AG10803 (cell line): ENCODE measurements around the gene CD248.

Experiments
- DNase-seq: peaks from one replicate; pipeline ENCODE4 v3.0.0; 2010; ENCODE audit warnings: low read depth
- H3K4me3 ChIP-seq: 2 replicates; pipeline ENCODE4 v1.5.1; 2011; ENCODE audit warnings: mild to moderate bottlenecking, low read length, control low read depth
- TF ChIP-seq, protein P1 (sequence below): conservative IDR thresholded peaks from 2 replicates; pipeline ENCODE4 v1.5.1; 2011; ENCODE audit warnings: mild to moderate bottlenecking, low read length, control low read depth, inconsistent platforms

CD248 gene

DNA sequence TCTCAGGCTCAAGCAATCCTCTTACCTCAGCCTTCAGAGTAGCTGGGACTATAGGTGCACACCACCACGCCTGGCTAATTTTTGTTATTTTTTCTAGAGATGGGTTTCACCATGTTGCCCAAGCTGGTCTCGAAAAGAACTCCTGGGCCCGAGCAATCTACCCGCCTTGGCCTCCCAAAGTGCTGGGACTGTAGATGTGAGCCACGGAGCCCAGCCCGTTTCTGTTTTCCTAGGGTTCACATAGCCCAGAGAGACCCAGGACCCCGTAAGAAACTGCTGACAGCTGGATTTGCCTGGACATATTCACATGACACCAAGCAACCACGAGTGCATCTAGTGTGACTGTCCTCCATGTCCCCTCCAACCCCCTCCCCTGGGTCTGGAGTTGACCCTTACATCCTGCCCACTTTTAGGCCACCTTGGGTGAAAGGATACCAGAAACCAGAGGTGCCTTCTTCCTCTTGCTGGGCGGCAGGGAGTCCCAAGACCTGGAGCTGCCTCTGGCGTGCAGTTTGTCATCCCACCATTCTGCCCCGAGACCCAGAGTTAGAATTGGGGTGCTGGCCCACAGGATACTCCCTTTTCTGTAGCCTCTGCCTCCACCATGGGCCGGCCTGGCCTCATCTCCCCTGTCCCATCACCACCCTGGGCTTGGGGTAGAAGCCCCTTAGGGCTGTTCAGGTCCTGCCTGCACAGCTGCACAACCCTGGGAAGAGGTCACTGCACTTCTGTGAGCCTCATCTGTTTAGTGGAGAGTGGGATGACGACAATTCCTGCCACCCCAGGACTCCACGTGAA, 23.0 kb upstream of the CD248 start:
- no peak for DNase-seq
- TF ChIP-seq, protein P1, sequence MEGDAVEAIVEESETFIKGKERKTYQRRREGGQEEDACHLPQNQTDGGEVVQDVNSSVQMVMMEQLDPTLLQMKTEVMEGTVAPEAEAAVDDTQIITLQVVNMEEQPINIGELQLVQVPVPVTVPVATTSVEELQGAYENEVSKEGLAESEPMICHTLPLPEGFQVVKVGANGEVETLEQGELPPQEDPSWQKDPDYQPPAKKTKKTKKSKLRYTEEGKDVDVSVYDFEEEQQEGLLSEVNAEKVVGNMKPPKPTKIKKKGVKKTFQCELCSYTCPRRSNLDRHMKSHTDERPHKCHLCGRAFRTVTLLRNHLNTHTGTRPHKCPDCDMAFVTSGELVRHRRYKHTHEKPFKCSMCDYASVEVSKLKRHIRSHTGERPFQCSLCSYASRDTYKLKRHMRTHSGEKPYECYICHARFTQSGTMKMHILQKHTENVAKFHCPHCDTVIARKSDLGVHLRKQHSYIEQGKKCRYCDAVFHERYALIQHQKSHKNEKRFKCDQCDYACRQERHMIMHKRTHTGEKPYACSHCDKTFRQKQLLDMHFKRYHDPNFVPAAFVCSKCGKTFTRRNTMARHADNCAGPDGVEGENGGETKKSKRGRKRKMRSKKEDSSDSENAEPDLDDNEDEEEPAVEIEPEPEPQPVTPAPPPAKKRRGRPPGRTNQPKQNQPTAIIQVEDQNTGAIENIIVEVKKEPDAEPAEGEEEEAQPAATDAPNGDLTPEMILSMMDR: no peak

GRCh38 chr11:66339162-66339675, 22.4 kb upstream of the CD248 start:
- TF ChIP-seq, protein P1: no peak
- H3K4me3 ChIP-seq: no peak overlapping the region
- DNase-seq: no peak

More for the DNA sequence above, 23.0 kb upstream of the CD248 start:
- H3K4me3 ChIP-seq: no peak overlapping the region

DNA sequence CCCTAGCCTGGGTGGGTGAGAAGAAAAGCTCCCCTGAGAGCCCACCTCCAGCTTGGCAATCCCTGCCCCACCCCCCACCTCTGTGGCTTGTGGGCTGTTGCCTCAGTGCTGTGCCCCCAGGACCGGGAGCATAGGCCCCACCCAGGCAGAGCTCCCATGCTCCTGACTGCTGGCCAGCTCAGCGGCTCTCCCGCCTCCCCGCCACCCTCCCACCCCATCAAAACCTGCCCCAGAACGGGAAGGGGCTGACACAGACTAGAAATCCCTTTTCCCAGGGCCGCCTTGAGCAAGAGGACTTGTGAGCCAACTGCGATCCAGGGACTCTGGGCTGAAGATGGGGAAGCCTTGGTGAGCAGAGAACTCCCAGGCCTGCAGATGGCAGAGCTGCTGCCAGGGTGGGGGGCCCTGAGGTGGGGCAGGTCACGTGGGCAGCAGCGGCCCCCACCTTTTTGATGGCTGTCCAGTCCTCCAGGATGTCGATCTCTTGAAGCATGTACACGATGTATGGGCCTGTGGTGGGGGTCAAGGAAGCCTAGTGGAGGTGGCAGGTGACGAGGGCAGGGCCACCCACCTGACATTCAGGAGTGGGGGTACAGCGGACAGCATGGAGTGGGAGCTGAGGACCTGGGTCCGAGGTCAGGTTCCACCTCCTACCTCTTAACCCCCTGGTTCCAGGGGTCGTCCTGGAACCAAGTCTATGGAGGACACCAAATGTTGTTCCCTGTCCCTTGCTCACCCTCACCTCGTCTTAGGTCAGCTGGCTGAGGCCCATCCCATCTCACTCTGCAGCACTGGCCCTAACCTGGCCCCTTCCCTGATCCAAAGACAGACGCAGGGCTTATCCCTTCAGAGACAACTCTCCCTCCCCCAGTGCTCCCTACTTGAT, 21.7 kb upstream of the CD248 start:
- TF ChIP-seq, protein P1: no peak
- DNase-seq: no peak
- no peak overlapping the region for H3K4me3 ChIP-seq

- no peak overlapping the region; the same call in 1 of the 2 replicates for H3K4me3 ChIP-seq
- TF ChIP-seq, protein P1: peak; percentile 12
- DNase-seq: no peak
Observed at GRCh38 chr11:66337103-66337899, 20.5 kb upstream of the CD248 start.

DNA sequence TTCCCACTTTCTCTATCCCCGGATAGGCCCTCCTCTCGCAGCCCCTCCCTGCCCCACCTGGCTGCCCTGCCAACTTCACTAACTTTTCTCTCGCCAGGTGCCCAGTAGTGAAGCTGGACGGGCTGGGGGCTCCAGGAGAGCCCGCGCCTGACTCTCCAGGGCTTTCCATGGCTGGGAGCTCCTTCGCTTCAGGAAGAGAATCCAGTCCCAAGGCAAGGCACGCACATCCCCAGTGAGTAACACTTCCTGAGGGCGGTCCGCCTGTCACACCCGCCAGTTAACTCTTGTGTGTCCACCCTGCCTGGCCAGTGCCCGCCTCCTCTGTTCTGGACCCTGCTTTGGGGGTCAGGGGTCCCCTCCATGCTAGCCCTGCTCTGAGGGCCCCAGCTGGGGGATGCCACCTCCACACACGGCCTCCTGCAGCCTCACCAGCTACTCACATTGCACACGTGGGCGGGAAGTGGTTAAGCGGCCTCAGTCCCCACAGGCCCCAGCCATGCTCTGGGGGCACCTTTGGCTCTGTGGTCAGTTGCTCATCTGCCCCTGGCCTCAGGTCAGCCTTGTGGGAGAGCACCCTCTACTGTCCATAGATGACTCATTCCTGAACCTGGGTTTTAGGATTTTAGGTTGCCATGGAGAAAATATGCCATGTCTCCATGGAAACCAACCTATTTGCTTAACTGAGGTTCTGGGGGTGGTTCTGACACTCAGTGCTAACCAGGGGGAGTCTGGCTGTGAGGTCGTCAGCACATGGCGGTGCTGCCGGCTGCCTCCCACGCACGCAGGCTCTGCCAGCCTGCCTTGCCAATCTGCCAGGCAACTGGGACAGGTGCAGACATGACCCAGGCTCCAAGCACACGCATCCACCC, 19.6 kb upstream of the CD248 start, which contains the start of gene RIN1:
Gene RIN1 (minus strand): TSS at position 201 of the 869 bp plus-strand sequence. CDS start 32 bp downstream, at position 169.
- peak within 1 kb of the TSS; percentile 86 for H3K4me3 ChIP-seq
- peak; percentile 94 for DNase-seq
- TF ChIP-seq, protein P1: peak; percentile 56
